Neutrophil (primary cell): Measurements from ENCODE around the gene SOX9.

ENCODE experiments used
- H3K27ac ChIP-seq: fragments of 200-600 bp; sonication (generic); 2 replicates; pipeline ENCODE4 v1.5.1; 2016; ENCODE audit warnings: mild to moderate bottlenecking, moderate library complexity
- H3K27me3 ChIP-seq: fragments of 200-600 bp; sonication (generic); 2 replicates; pipeline ENCODE4 v1.6.0; 2016; ENCODE audit warnings: mild to moderate bottlenecking
- H3K36me3 ChIP-seq: fragments of 200-600 bp; sonication (generic); 2 replicates; pipeline ENCODE4 v1.5.1; 2017
- H3K4me1 ChIP-seq, 2 experiments: fragments of 200-600 bp in 1 of 2; sonication (generic) in 1 of 2; 1 replicate in 1 of 2; 2 replicates in 1 of 2; pipeline versions ENCODE4 v1.5.1 to v1.6.1; 2013 to 2016; ENCODE audit warnings: low read depth in 1 of 2, low read length in 1 of 2, mild to moderate bottlenecking in 1 of 2, moderate library complexity in 1 of 2; ENCODE audit not compliant: control insufficient read depth in 1 of 2, insufficient read depth in 1 of 2
- H3K4me3 ChIP-seq, 2 experiments: fragments of 200-600 bp in 1 of 2; sonication (generic) in 1 of 2; 1 replicate in 1 of 2; 2 replicates in 1 of 2; pipeline ENCODE4 v1.5.1; 2013 to 2016; ENCODE audit warnings: low read depth in 1 of 2, low read length in 1 of 2, mild to moderate bottlenecking in 1 of 2, moderate library complexity in 1 of 2
- H3K9me3 ChIP-seq: fragments of 200-600 bp; sonication (generic); 2 replicates; pipeline ENCODE4 v1.5.1; 2016
- TF ChIP-seq, protein P1 (sequence below): fragments of 200-600 bp; sonication (generic); IDR thresholded peaks from 2 replicates; pipeline ENCODE4 v1.5.1; 2016; ENCODE audit warnings: antibody characterized with exemption

SOX9 gene

GRCh38 chr17:72121164-72122009 is 567 bp downstream of the SOX9 start:
- Histone ChIP-seq H3K27me3 (peaks cover 100% of the 10 kb centered on the region), H3K27ac (no peak overlapping the region), H3K4me1 (no peaks in the 10 kb centered on the region), H3K9me3 (no peaks in the 10 kb centered on the region), H3K36me3 (no peaks in the 10 kb centered on the region), H3K4me3 (no peak overlapping the region)
- TF ChIP-seq, protein P1, sequence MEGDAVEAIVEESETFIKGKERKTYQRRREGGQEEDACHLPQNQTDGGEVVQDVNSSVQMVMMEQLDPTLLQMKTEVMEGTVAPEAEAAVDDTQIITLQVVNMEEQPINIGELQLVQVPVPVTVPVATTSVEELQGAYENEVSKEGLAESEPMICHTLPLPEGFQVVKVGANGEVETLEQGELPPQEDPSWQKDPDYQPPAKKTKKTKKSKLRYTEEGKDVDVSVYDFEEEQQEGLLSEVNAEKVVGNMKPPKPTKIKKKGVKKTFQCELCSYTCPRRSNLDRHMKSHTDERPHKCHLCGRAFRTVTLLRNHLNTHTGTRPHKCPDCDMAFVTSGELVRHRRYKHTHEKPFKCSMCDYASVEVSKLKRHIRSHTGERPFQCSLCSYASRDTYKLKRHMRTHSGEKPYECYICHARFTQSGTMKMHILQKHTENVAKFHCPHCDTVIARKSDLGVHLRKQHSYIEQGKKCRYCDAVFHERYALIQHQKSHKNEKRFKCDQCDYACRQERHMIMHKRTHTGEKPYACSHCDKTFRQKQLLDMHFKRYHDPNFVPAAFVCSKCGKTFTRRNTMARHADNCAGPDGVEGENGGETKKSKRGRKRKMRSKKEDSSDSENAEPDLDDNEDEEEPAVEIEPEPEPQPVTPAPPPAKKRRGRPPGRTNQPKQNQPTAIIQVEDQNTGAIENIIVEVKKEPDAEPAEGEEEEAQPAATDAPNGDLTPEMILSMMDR: no peak

DNA sequence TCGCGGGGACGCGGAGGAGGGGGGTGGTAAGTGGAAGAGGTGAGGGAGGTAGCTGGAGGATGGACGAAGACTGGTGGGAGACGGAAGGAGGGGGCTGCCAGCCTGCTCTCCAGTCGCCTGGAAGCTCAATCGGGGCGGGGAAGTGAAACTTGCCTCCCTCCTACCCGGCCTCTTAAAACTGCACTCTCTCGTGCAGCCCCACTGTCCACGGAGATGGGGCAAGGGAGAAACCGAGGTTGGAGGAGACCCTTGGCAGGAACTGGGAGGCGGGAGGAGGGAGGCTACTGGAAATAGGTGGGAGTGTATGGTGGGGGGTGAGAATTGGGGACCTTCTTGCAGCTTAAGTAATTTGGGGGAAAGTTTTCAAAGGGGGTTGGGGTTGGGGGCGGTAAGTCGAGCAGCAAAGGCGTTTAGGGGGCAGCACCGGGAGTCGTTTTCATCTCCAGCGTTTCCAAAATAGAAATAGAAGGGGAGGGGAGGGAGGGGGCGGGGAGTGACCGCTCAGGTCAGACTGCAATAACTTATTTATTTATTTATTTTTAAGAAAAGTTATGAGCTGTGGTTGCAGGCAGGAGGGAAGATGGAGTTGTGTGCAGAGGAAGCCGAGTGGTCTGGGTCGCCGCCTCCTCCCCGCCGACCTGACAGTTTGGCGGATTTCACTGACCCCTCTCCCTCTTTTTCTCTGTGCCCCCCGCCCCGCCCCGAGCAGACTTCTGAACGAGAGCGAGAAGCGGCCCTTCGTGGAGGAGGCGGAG is 1.4 kb downstream of the SOX9 start:
- H3K4me1 ChIP-seq: no peaks in the 10 kb centered on the region
- H3K9me3 ChIP-seq: no peaks in the 10 kb centered on the region
- TF ChIP-seq, protein P1: no peak
- H3K27ac ChIP-seq: no peak overlapping the region
- no peak overlapping the region for H3K4me3 ChIP-seq
- H3K36me3 ChIP-seq: no peaks in the 10 kb centered on the region
- H3K27me3 ChIP-seq: peaks cover 100% of the 10 kb centered on the region

DNA sequence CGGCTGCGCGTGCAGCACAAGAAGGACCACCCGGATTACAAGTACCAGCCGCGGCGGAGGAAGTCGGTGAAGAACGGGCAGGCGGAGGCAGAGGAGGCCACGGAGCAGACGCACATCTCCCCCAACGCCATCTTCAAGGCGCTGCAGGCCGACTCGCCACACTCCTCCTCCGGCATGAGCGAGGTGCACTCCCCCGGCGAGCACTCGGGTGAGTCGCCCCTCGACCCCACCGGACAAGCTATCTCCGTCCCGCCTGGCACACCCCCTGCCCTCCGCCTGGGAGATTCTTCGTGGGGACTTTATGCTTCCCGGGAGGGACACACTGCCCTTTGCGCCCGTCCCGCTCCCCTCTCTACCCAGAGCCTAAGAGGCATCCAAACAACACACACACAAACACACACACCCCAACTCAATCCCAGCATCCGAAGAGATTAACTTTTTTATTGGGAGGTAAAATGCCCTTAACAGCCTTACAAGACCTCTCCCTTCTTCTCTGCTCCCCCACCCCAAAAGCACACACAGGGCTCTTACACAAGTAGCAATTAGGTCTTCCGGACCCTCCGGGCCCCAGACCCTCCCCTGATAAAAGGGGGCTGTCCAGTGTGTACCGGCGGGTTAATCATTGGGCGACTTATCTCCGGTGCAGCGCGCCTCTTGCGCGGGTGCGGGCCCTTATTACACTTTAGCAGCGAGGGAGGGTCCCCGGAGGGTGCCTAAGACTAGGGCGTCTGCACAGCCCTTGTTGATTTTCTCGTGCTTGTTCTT is 2.1 kb downstream of the SOX9 start:
- Histone ChIP-seq H3K4me1 (no peaks in the 10 kb centered on the region), H3K27ac (no peak overlapping the region), H3K27me3 (peaks cover 99% of the 10 kb centered on the region), H3K36me3 (no peaks in the 10 kb centered on the region), H3K4me3 (no peak overlapping the region), H3K9me3 (no peaks in the 10 kb centered on the region)
- TF ChIP-seq, protein P1: no peak

DNA sequence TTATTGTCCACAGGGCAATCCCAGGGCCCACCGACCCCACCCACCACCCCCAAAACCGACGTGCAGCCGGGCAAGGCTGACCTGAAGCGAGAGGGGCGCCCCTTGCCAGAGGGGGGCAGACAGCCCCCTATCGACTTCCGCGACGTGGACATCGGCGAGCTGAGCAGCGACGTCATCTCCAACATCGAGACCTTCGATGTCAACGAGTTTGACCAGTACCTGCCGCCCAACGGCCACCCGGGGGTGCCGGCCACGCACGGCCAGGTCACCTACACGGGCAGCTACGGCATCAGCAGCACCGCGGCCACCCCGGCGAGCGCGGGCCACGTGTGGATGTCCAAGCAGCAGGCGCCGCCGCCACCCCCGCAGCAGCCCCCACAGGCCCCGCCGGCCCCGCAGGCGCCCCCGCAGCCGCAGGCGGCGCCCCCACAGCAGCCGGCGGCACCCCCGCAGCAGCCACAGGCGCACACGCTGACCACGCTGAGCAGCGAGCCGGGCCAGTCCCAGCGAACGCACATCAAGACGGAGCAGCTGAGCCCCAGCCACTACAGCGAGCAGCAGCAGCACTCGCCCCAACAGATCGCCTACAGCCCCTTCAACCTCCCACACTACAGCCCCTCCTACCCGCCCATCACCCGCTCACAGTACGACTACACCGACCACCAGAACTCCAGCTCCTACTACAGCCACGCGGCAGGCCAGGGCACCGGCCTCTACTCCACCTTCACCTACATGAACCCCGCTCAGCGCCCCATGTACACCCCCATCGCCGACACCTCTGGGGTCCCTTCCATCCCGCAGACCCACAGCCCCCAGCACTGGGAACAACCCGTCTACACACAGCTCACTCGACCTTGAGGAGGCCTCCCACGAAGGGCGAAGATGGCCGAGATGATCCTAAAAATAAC is 3.0 kb downstream of the SOX9 start:
- no peaks in the 10 kb centered on the region for H3K4me1 ChIP-seq
- no peaks in the 10 kb centered on the region for H3K9me3 ChIP-seq
- TF ChIP-seq, protein P1: no peak
- no peak overlapping the region for H3K4me3 ChIP-seq
- no peaks in the 10 kb centered on the region for H3K36me3 ChIP-seq
- H3K27me3 ChIP-seq: peaks cover 97% of the 10 kb centered on the region
- H3K27ac ChIP-seq: no peak overlapping the region

GRCh38 chr17:72124438-72124775 is 3.6 kb downstream of the SOX9 start:
- Histone ChIP-seq H3K27me3 (peaks cover 97% of the 10 kb centered on the region), H3K4me3 (no peak overlapping the region), H3K4me1 (no peaks in the 10 kb centered on the region), H3K27ac (no peak overlapping the region), H3K9me3 (no peaks in the 10 kb centered on the region), H3K36me3 (no peaks in the 10 kb centered on the region)
- TF ChIP-seq, protein P1: no peak
